SK-N-SH (cell line): ENCODE results near the gene WFIKKN1. TPM values are rescaled to one million over a fixed set of nuclear protein-coding genes. Genes with fewer than 3 reads are reported as not detected.

Experiments used
- CTCF ChIA-PET: fragments of 300-600, 350-600 bp; formaldehyde crosslinking; extraction: SDS; loops from one replicate; lab custom pipeline; 2021; lab: Yijun Ruan, JAX
- POLR2A ChIA-PET: fragments of 350-600 bp; sonication (Branson Sonifier 250); formaldehyde crosslinking; extraction: SDS; loops from one replicate; lab custom pipeline; 2020; ENCODE audit warnings: antibody characterized with exemption, inconsistent platforms; lab: Yijun Ruan, JAX
- DNase-seq: peaks from one replicate; pipeline ENCODE4 v3.0.0; 2012
- H2AFZ ChIP-seq: fragments of 200-600 bp; sonication (generic); 2 replicates; pipeline ENCODE4 v1.8.1; 2016; ENCODE audit warnings: antibody characterized with exemption, mild to moderate bottlenecking, low read depth
- H3F3A ChIP-seq: fragments of 200-600 bp; sonication (generic); replicated peaks from 2 replicates; pipeline ENCODE3; 2016; ENCODE audit warnings: antibody characterized with exemption, mild to moderate bottlenecking; ENCODE audit not compliant: insufficient read depth
- H3K27ac ChIP-seq, 2 experiments: fragments of 200-500 bp in 1 of 2; fragments of 200-600 bp in 1 of 2; sonication (Bioruptor generic) in 1 of 2; sonication (generic), shearing (Covaris generic) in 1 of 2; 2 replicates each; pipeline versions ENCODE4 v1.5.1 to v1.6.1; 2014 to 2016; ENCODE audit warnings: low read depth in 2 of 2, inconsistent platforms in 1 of 2, low read length in 1 of 2, mild to moderate bottlenecking in 1 of 2, mixed read lengths in 1 of 2
- H3K27me3 ChIP-seq: fragments of 200-600 bp; sonication (generic), shearing (Covaris generic); 2 replicates; pipeline ENCODE4 v1.6.1; 2016; ENCODE audit warnings: mixed run types; ENCODE audit not compliant: insufficient read depth
- H3K36me3 ChIP-seq, 2 experiments: fragments of 200-500 bp in 1 of 2; fragments of 200-600 bp in 1 of 2; sonication (Bioruptor generic) in 1 of 2; sonication (generic) in 1 of 2; replicated peaks in 1 of 2; 2 replicates each; pipeline versions ENCODE3 to v1.5.1; 2014 to 2016; ENCODE audit warnings: low read length in 1 of 2, mild to moderate bottlenecking in 1 of 2; ENCODE audit not compliant: insufficient read depth in 2 of 2, control insufficient read depth in 1 of 2
- H3K4me1 ChIP-seq, 2 experiments: fragments of 200-500 bp in 1 of 2; fragments of 200-600 bp in 1 of 2; sonication (Bioruptor generic) in 1 of 2; sonication (generic), shearing (Covaris generic) in 1 of 2; 2 replicates each; pipeline versions ENCODE4 v1.5.1 to v1.6.1; 2014 to 2016; ENCODE audit warnings: low read depth in 1 of 2, low read length in 1 of 2, mixed run types in 1 of 2; ENCODE audit not compliant: insufficient read depth in 2 of 2, control insufficient read depth in 1 of 2
- H3K4me2 ChIP-seq: fragments of 200-600 bp; sonication (generic), shearing (Covaris generic); 2 replicates; pipeline ENCODE4 v1.6.1; 2017; ENCODE audit warnings: mixed run types
- H3K4me3 ChIP-seq, 2 experiments: fragments of 200-500 bp in 1 of 2; fragments of 200-600 bp in 1 of 2; sonication (Bioruptor generic) in 1 of 2; sonication (generic), shearing (Covaris generic) in 1 of 2; 2 replicates each; pipeline versions ENCODE4 v1.5.1 to v1.8.1; 2014 to 2016; ENCODE audit warnings: low read depth in 2 of 2, inconsistent platforms in 1 of 2, low read length in 1 of 2, mild to moderate bottlenecking in 1 of 2, mixed read lengths in 1 of 2, moderate library complexity in 1 of 2
- H3K79me2 ChIP-seq: fragments of 200-600 bp; sonication (generic); 2 replicates; pipeline ENCODE4 v1.8.1; 2017; ENCODE audit warnings: mild to moderate bottlenecking; ENCODE audit not compliant: insufficient read depth
- H3K9ac ChIP-seq: fragments of 200-600 bp; sonication (generic); 2 replicates; pipeline ENCODE4 v1.6.1; 2017; ENCODE audit warnings: mixed run types
- H3K9me2 ChIP-seq: fragments of 200-600 bp; sonication (generic); 2 replicates; pipeline ENCODE4 v1.6.1; 2017; ENCODE audit warnings: mixed run types
- H3K9me3 ChIP-seq: fragments of 200-600 bp; sonication (generic); 2 replicates; pipeline ENCODE4 v1.6.1; 2017; ENCODE audit warnings: mixed run types, mild to moderate bottlenecking, moderate library complexity
- H4K20me1 ChIP-seq: fragments of 200-600 bp; sonication (generic); 2 replicates; pipeline ENCODE4 v1.6.1; 2017; ENCODE audit warnings: mild to moderate bottlenecking, mixed run types; ENCODE audit not compliant: insufficient read depth
- FOXJ3 ChIP-seq: sonication (generic); formaldehyde crosslinking; IDR thresholded peaks from 2 replicates; pipeline ENCODE4 v1.5.1; 2020; ENCODE audit warnings: mild to moderate bottlenecking, missing genetic modification reagents
- IRF3 ChIP-seq: fragments of 150-350 bp; IDR thresholded peaks from 2 replicates; pipeline ENCODE4 v1.6.1; 2016; ENCODE audit warnings: mild to moderate bottlenecking, low read depth, low read length
- JUND ChIP-seq: IDR thresholded peaks from 2 replicates; pipeline ENCODE4 v1.4.0; 2012
- MEF2A ChIP-seq: IDR thresholded peaks from 2 replicates; pipeline ENCODE4 v1.4.0; 2012; ENCODE audit warnings: low read depth, borderline replicate concordance
- MXI1 ChIP-seq: IDR thresholded peaks from 2 replicates; pipeline ENCODE4 v1.6.1; 2012; ENCODE audit warnings: mild to moderate bottlenecking, low read depth, low read length, improper control_type of control experiment
- NRF1 ChIP-seq: IDR thresholded peaks from 2 replicates; pipeline ENCODE4 v1.6.1; 2012; ENCODE audit warnings: low read depth, mild to moderate bottlenecking, low read length
- POLR2AphosphoS5 ChIP-seq: IDR thresholded peaks from 2 replicates; pipeline ENCODE4 v1.6.1; 2012; ENCODE audit warnings: low read depth, low read length
- RAD21 ChIP-seq: IDR thresholded peaks from 2 replicates; pipeline ENCODE4 v1.6.1; 2012; ENCODE audit warnings: mild to moderate bottlenecking, low read length
- REST ChIP-seq: IDR thresholded peaks from 2 replicates; pipeline ENCODE4 v1.6.1; 2012; ENCODE audit warnings: mild to moderate bottlenecking, low read depth, low read length, moderate library complexity
- TAF1 ChIP-seq: IDR thresholded peaks from 2 replicates; pipeline ENCODE4 v1.6.1; 2012; ENCODE audit warnings: low read depth, mild to moderate bottlenecking, low read length, moderate library complexity, borderline replicate concordance
- USF1 ChIP-seq: IDR thresholded peaks from 2 replicates; pipeline ENCODE4 v1.4.0; 2012; ENCODE audit warnings: low read depth, borderline replicate concordance
- USF2 ChIP-seq: fragments of 150-350 bp; IDR thresholded peaks from 2 replicates; pipeline ENCODE4 v1.6.1; 2017; ENCODE audit warnings: antibody characterized with exemption, low read length, low read depth, borderline replicate concordance
- WGBS: methylation state at CpG from one replicate; pipeline ENCODE4 v1.1.6; 2017; ENCODE audit warnings: low lambda C conversion rate; 5-methylcytosine and 5-hydroxymethylcytosine counted together
- polyA plus RNA-seq, 3 experiments: library from polyadenylated mRNA; depleted of rRNA; stranded (reverse); fragments of >200 nt; gene quantifications; 2 replicates each; pipeline ENCODE4 v1.2.3, GENCODE V29; 2012
- TF ChIP-seq, protein P1 (sequence below): IDR thresholded peaks from 2 replicates; pipeline ENCODE4 v1.4.0; 2012; ENCODE audit warnings: low read depth, borderline replicate concordance
- TF ChIP-seq, protein P2 (sequence below): IDR thresholded peaks from 2 replicates; pipeline ENCODE4 v1.4.0; 2012; ENCODE audit warnings: low read depth

WFIKKN1 gene
- polyA plus RNA-seq, 1 of the 3 experiments (the other 2 are of a cell fraction) = 0.16 TPM

DNA sequence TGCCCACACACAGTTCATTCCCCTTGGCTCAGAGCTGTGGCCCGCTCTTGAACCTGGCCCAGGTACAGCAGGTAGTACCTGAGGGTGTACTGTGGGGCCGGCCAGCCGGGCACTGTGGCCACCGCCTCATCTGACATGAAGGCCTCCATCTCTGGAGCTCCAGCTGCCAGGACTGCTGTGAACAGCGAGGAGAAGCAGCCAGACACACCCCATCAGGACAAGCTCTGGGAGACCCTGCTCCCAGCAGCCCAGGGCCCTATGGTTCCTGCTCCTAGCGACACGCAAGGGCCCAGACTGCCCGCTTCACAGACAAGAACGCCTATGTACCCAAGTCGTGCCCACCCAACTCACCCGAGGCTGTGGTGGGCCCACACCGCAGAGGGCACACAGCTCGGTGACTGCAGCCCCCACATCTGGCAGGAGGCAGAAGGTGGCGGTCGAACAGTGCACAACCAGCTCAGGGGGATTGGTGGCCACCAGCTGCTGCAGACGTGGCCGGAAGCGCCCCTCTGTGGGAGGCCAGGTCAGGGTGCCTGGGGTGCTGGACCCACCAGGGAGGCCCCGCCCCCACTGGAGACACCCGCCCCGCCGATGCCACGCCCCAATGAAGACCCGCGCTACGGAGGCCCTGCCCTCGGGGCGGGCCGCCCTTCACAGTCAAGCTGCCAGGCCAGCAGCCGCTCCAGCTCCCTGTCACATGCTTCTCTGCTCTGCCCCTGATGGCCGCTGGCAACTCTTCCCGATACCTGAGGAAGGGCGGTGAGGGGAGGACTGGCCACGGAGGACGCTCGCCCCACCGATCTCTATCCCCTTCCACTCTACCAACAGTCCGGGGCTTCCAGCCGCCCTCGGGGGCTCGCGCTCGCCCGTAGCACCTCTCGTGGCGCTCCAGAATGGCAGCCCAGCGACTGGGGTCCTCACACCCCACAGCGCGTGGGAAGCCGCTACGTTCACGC is 48.4 kb downstream of the WFIKKN1 start:
- Histone ChIP-seq H3F3A (peaks cover 10% of the 10 kb centered on the region), H2AFZ (0 out of 2 replicates have a peak overlapping the region, but pooled peaks have one; percentile 82), H3K9ac (peak overlapping the region; percentile 65; the same call in 1 of the 2 replicates), H3K4me2 (peak overlapping the region; percentile 96), H3K4me1 (peaks cover 8 to 45% of the 10 kb centered on the region in 2 experiments; a peak in 2 of 4 replicates), H3K9me2 (no peaks in the 10 kb centered on the region), H3K27ac (peak overlapping the region; percentile 82 to 96), H3K27me3 (no peaks in the 10 kb centered on the region), H3K4me3 (peak overlapping the region; percentile 60 to 70), H3K79me2 (peaks cover 34% of the 10 kb centered on the region), H4K20me1 (peaks cover 23% of the 10 kb centered on the region), H3K36me3 (peaks cover 13 to 27% of the 10 kb centered on the region in 2 experiments), H3K9me3 (no peaks in the 10 kb centered on the region)
- POLR2A ChIA-PET = interaction anchor here (0.6 to 1.7 kb wide), 12 partner anchors 10 to 43 kb away, joined by 3 to 10 read pairs (median 4); partner anchors contain the start of genes MCRIP2, METTL26, RHOT2 and WDR24
- TF ChIP-seq RAD21 (no peak), USF2 (0 out of 2 replicates have a peak, but pooled peaks have one; percentile 16), TAF1 (peak; percentile 25; the same call in 1 of the 2 replicates), REST (no peak), MXI1 (peak; percentile 74; the same call in 1 of the 2 replicates), FOXJ3 (CRISPR knock-in tag) (0 out of 2 replicates have a peak, but pooled peaks have one; percentile 44), POLR2AphosphoS5 (peak; percentile 34; the same call in 1 of the 2 replicates), MEF2A (no peak), IRF3 (no peak), NRF1 (no peak), USF1 (0 out of 2 replicates have a peak, but pooled peaks have one; percentile 22), JUND (no peak)
- TF ChIP-seq, protein P1, sequence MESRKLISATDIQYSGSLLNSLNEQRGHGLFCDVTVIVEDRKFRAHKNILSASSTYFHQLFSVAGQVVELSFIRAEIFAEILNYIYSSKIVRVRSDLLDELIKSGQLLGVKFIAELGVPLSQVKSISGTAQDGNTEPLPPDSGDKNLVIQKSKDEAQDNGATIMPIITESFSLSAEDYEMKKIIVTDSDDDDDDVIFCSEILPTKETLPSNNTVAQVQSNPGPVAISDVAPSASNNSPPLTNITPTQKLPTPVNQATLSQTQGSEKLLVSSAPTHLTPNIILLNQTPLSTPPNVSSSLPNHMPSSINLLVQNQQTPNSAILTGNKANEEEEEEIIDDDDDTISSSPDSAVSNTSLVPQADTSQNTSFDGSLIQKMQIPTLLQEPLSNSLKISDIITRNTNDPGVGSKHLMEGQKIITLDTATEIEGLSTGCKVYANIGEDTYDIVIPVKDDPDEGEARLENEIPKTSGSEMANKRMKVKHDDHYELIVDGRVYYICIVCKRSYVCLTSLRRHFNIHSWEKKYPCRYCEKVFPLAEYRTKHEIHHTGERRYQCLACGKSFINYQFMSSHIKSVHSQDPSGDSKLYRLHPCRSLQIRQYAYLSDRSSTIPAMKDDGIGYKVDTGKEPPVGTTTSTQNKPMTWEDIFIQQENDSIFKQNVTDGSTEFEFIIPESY = no peak
- TF ChIP-seq, protein P2, sequence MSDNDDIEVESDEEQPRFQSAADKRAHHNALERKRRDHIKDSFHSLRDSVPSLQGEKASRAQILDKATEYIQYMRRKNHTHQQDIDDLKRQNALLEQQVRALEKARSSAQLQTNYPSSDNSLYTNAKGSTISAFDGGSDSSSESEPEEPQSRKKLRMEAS = peak; percentile 21; the same call in 1 of the 2 replicates
- CTCF ChIA-PET = interaction anchor here (0.5 to 3.8 kb wide), 6 partner anchors 11 to 41 kb away, joined by 3 to 20 read pairs (median 10); partner anchors contain the start of genes RHOT2 and WDR90
- WGBS = 4% methylated on average over 8 of the region's 52 CpGs
- peak; percentile 91 for DNase-seq
